Measurements from ENCODE around the gene NGF.

DNA sequence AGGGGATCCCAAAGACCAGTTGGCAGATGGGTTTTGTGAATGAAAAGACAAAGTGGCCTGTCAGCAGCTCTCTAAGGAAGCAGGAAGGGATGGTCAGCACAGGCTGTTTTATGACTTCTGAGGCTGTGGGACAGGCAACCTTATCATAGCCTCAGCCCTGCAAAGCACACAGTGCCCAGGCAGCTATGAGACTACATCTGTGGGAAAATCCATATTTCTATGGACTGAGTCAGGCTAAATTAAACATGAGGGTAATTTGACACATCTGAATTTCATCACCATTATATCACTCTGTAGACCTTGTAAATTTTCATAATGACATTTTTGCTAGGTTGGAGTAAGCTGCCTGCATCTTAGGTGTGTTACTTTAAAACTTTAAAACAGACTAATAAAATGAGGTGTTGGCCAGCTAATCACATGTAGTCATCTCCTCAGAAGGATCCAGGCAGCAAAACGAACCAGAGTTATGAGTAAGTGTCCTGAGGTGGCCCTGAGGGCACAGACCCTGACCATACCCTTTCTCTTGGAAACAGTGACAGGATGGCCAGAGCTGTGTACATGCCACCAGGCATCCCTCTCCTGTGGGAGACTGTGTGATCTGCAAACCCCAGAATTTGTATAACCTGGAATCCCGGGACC, 14.6 kb downstream of the NGF start:
- TF ChIP-seq, protein P1, sequence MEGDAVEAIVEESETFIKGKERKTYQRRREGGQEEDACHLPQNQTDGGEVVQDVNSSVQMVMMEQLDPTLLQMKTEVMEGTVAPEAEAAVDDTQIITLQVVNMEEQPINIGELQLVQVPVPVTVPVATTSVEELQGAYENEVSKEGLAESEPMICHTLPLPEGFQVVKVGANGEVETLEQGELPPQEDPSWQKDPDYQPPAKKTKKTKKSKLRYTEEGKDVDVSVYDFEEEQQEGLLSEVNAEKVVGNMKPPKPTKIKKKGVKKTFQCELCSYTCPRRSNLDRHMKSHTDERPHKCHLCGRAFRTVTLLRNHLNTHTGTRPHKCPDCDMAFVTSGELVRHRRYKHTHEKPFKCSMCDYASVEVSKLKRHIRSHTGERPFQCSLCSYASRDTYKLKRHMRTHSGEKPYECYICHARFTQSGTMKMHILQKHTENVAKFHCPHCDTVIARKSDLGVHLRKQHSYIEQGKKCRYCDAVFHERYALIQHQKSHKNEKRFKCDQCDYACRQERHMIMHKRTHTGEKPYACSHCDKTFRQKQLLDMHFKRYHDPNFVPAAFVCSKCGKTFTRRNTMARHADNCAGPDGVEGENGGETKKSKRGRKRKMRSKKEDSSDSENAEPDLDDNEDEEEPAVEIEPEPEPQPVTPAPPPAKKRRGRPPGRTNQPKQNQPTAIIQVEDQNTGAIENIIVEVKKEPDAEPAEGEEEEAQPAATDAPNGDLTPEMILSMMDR (IDR thresholded peaks at IDR 0.05): no peak
- no peak for TF ChIP-seq ZFX (IDR thresholded peaks at IDR 0.05; ENCODE audit: borderline replicate concordance)

Measured in 22Rv1 (cell line).